H9 (cell line): ENCODE data around the gene SPANXN5. TPM values are rescaled to one million over a fixed set of nuclear protein-coding genes. Genes with fewer than 3 reads are reported as not detected.

Experiments used
- DNase-seq: peaks from one replicate; pipeline ENCODE4 v3.0.0-alpha.2; 2017
- H2AFZ ChIP-seq: one replicate; pipeline ENCODE4 v1.6.1; 2013; ENCODE audit warnings: mild to moderate bottlenecking, low read length, control low read depth, moderate library complexity
- H2AK5ac ChIP-seq: 2 replicates; pipeline ENCODE4 v1.6.1; 2013; ENCODE audit warnings: low read length, control low read depth, mixed read lengths; ENCODE audit not compliant: insufficient read length
- H2BK120ac ChIP-seq: one replicate; pipeline ENCODE4 v1.6.1; 2013; ENCODE audit warnings: low read depth, mild to moderate bottlenecking, low read length, control low read depth, inconsistent platforms; ENCODE audit not compliant: poor library complexity, severe bottlenecking
- H2BK12ac ChIP-seq: 2 replicates; pipeline ENCODE4 v1.6.1; 2013; ENCODE audit warnings: low read length, control low read depth, mixed read lengths, low read depth; ENCODE audit not compliant: insufficient read length
- H2BK15ac ChIP-seq: 2 replicates; pipeline ENCODE4 v1.6.1; 2013; ENCODE audit warnings: low read depth, low read length, control low read depth
- H2BK20ac ChIP-seq: one replicate; pipeline ENCODE4 v1.6.1; 2013; ENCODE audit warnings: low read depth, mild to moderate bottlenecking, low read length, control low read depth, inconsistent platforms; ENCODE audit not compliant: poor library complexity, severe bottlenecking
- H2BK5ac ChIP-seq: 2 replicates; pipeline ENCODE4 v1.6.1; 2013; ENCODE audit warnings: low read length, control low read depth, mixed read lengths; ENCODE audit not compliant: insufficient read length
- H3K14ac ChIP-seq: 2 replicates; pipeline ENCODE4 v1.6.1; 2013; ENCODE audit warnings: low read length, control low read depth; ENCODE audit not compliant: insufficient read depth
- H3K18ac ChIP-seq: 2 replicates; pipeline ENCODE4 v1.6.1; 2013; ENCODE audit warnings: low read depth, mild to moderate bottlenecking, mixed read lengths, low read length, control low read depth; ENCODE audit not compliant: insufficient read length
- H3K23ac ChIP-seq: 2 replicates; pipeline ENCODE4 v1.6.1; 2013; ENCODE audit warnings: low read length, control low read depth, mixed read lengths, low read depth; ENCODE audit not compliant: insufficient read length
- H3K23me2 ChIP-seq: 2 replicates; pipeline ENCODE4 v1.6.1; 2013; ENCODE audit warnings: low read depth, mild to moderate bottlenecking, mixed read lengths, low read length, control low read depth; ENCODE audit not compliant: insufficient read length, poor library complexity, severe bottlenecking
- H3K27ac ChIP-seq: 2 replicates; pipeline ENCODE4 v1.5.1; 2013; ENCODE audit warnings: low read length, control low read depth, mixed read lengths, low read depth; ENCODE audit not compliant: insufficient read length
- H3K27me3 ChIP-seq: 2 replicates; pipeline ENCODE4 v1.6.1; 2013; ENCODE audit warnings: low read length, control low read depth, inconsistent platforms; ENCODE audit not compliant: insufficient read depth
- H3K4ac ChIP-seq: 2 replicates; pipeline ENCODE4 v1.6.1; 2013; ENCODE audit warnings: low read depth, mild to moderate bottlenecking, control low read depth, inconsistent platforms, low read length, moderate library complexity
- H3K4me1 ChIP-seq: 2 replicates; pipeline ENCODE4 v1.6.1; 2013; ENCODE audit warnings: low read length, control low read depth, inconsistent platforms; ENCODE audit not compliant: insufficient read depth
- H3K4me2 ChIP-seq: 2 replicates; pipeline ENCODE4 v1.6.1; 2013; ENCODE audit warnings: low read length, control low read depth, mixed read lengths; ENCODE audit not compliant: insufficient read length, insufficient read depth
- H3K56ac ChIP-seq: 2 replicates; pipeline ENCODE4 v1.6.1; 2013; ENCODE audit warnings: low read depth, mild to moderate bottlenecking, mixed read lengths, low read length, control low read depth; ENCODE audit not compliant: insufficient read length
- H3K79me1 ChIP-seq: 2 replicates; pipeline ENCODE4 v1.6.1; 2013; ENCODE audit warnings: low read depth, mild to moderate bottlenecking, moderate library complexity, low read length, control low read depth, inconsistent platforms; ENCODE audit not compliant: insufficient read depth, poor library complexity, severe bottlenecking
- H3K79me2 ChIP-seq: 2 replicates; pipeline ENCODE4 v1.6.1; 2013; ENCODE audit warnings: low read length, control low read depth, inconsistent platforms; ENCODE audit not compliant: insufficient read depth
- H3K9ac ChIP-seq: 2 replicates; pipeline ENCODE4 v1.6.1; 2013; ENCODE audit warnings: low read length, control low read depth, mixed read lengths; ENCODE audit not compliant: insufficient read length; ENCODE audit errors: extremely low read depth
- H3K9me3 ChIP-seq: one replicate; pipeline ENCODE4 v1.6.1; 2013; ENCODE audit warnings: low read depth, low read length, inconsistent platforms; ENCODE audit not compliant: control insufficient read depth
- H3T11ph ChIP-seq: one replicate; pipeline ENCODE4 v1.6.1; 2013; ENCODE audit warnings: mild to moderate bottlenecking, low read length, control low read depth, inconsistent platforms
- H4K20me1 ChIP-seq: one replicate; pipeline ENCODE4 v1.6.1; 2013; ENCODE audit not compliant: control insufficient read depth, insufficient read length, insufficient read depth
- H4K5ac ChIP-seq: 2 replicates; pipeline ENCODE4 v1.6.1; 2013; ENCODE audit warnings: low read depth, mild to moderate bottlenecking, mixed read lengths, low read length, control low read depth; ENCODE audit not compliant: insufficient read length
- H4K8ac ChIP-seq: replicated peaks from 2 replicates; pipeline ENCODE4 v1.6.1; 2013; ENCODE audit warnings: low read length, control low read depth, mixed read lengths, low read depth; ENCODE audit not compliant: insufficient read length
- H4K91ac ChIP-seq: 2 replicates; pipeline ENCODE4 v1.6.1; 2013; ENCODE audit warnings: low read depth, mild to moderate bottlenecking, moderate library complexity, mixed read lengths, low read length, control low read depth; ENCODE audit not compliant: insufficient read length
- H3K27ac Mint-ChIP-seq, 3 experiments: 2 replicates in 2 of 3; 3 replicates in 1 of 3; pipeline ENCODE4 v1.8.0; 2020 to 2021; ENCODE audit warnings: mixed read lengths in 3 of 3, mild to moderate bottlenecking in 1 of 3, moderate library complexity in 1 of 3
- H3K27me3 Mint-ChIP-seq: 2 replicates; pipeline ENCODE4 v1.8.0; 2021; ENCODE audit warnings: low read depth, mild to moderate bottlenecking, moderate library complexity, mixed read lengths
- H3K36me3 Mint-ChIP-seq, 3 experiments: 2 replicates in 2 of 3; 3 replicates in 1 of 3; pipeline ENCODE4 v1.8.0; 2020 to 2021; ENCODE audit warnings: low read depth in 3 of 3, mixed read lengths in 3 of 3; ENCODE audit not compliant: insufficient read depth in 1 of 3
- H3K4me1 Mint-ChIP-seq, 2 experiments: 2 replicates each; pipeline ENCODE4 v1.8.0; 2020; ENCODE audit warnings: mixed read lengths in 2 of 2
- H3K4me3 Mint-ChIP-seq, 2 experiments: 2 replicates in 1 of 2; 3 replicates in 1 of 2; pipeline ENCODE4 v1.8.0; 2020 to 2021; ENCODE audit warnings: mild to moderate bottlenecking in 2 of 2, mixed read lengths in 2 of 2, moderate library complexity in 1 of 2
- H3K9me3 Mint-ChIP-seq, 2 experiments: 2 replicates in 1 of 2; 3 replicates in 1 of 2; pipeline ENCODE4 v1.8.0; 2020; ENCODE audit warnings: mild to moderate bottlenecking in 2 of 2, mixed read lengths in 2 of 2, moderate library complexity in 1 of 2
- WGBS: extraction: QIAGEN DNeasy Blood & Tissue Kit; methylation state at CpG from one replicate; pipeline ENCODE4 v1.1.7; 2013; ENCODE audit warnings: missing lambda C conversion rate, low lambda C conversion rate, mixed read lengths; ENCODE audit not compliant: insufficient read length; ENCODE audit errors: extremely low coverage; 5-methylcytosine and 5-hydroxymethylcytosine counted together
- total RNA-seq: library from RNA; stranded (reverse); gene quantifications from 2 replicates; pipeline ENCODE4 v1.2.1, GENCODE V29; 2021
- TF ChIP-seq, protein P1 (sequence below): fragments of 200-600 bp; sonication (generic); conservative IDR thresholded peaks from 3 replicates; pipeline ENCODE4 v1.8.0; 2021; ENCODE audit warnings: antibody characterized with exemption, mild to moderate bottlenecking

The SPANXN5 gene
- total RNA-seq, 1 experiment from 2014 or later: not detected

DNA sequence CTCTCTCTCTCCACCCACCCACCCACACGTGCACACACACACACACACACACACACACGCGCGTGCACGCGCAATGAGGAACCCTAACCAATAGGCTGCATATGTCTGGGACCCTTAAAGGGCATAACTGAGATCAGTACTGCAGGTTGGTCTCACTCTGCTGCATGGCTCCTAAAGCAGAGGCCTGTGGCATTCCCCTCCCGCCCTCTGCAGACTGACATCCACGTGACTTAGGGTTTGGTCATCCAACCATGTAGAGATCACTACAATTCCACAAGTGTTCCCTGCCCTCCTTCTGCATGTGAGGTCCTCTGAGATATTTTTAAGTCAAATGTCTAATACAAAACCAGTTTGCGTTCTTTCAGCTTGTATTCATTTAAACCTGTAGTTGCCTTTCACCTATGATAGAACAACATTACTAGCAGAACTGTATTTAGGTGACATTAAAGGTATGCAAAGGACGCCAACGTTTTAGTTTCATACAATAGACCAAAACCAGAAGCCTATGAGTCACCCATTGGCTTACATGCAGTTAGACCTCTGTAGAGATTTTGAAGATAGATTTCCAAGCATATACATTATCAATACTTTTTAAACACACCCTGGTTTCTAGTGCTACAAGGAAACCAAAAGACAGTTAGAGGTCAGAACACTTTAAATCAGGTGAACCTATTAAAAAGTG is 24.0 kb upstream of the SPANXN5 start:
- no peak overlapping the region for H2AK5ac ChIP-seq
- Mint-ChIP-seq H3K4me1 (no peaks in the 10 kb centered on the region), H3K27ac (no peak overlapping the region), H3K9me3 (peaks cover 47 to 66% of the 10 kb centered on the region in 2 experiments), H3K36me3 (peaks cover 0 to 6% (median 5%) of the 10 kb centered on the region in 3 experiments; a peak in 1 of 7 replicates), H3K27me3 (peaks cover 13% of the 10 kb centered on the region), H3K4me3 (no peak overlapping the region)
- H2BK12ac ChIP-seq: no peak overlapping the region
- H3K9me3 ChIP-seq: peaks cover 28% of the 10 kb centered on the region
- no peaks in the 10 kb centered on the region for H3K27me3 ChIP-seq
- no peak overlapping the region for H3K18ac ChIP-seq
- H3T11ph ChIP-seq: no peak overlapping the region
- TF ChIP-seq, protein P1, sequence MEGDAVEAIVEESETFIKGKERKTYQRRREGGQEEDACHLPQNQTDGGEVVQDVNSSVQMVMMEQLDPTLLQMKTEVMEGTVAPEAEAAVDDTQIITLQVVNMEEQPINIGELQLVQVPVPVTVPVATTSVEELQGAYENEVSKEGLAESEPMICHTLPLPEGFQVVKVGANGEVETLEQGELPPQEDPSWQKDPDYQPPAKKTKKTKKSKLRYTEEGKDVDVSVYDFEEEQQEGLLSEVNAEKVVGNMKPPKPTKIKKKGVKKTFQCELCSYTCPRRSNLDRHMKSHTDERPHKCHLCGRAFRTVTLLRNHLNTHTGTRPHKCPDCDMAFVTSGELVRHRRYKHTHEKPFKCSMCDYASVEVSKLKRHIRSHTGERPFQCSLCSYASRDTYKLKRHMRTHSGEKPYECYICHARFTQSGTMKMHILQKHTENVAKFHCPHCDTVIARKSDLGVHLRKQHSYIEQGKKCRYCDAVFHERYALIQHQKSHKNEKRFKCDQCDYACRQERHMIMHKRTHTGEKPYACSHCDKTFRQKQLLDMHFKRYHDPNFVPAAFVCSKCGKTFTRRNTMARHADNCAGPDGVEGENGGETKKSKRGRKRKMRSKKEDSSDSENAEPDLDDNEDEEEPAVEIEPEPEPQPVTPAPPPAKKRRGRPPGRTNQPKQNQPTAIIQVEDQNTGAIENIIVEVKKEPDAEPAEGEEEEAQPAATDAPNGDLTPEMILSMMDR: no peak
- no peak for DNase-seq
- H3K4ac ChIP-seq: no peak overlapping the region
- no peak overlapping the region for H3K9ac ChIP-seq
- H3K79me2 ChIP-seq: no peaks in the 10 kb centered on the region
- WGBS: no CpG with 5 or more reads among the region's 11 CpGs
- no peak overlapping the region for H3K56ac ChIP-seq
- H3K27ac ChIP-seq: no peak overlapping the region
- no peak overlapping the region for H2BK5ac ChIP-seq
- H2BK15ac ChIP-seq: no peak overlapping the region; the same call in 1 of the 2 replicates
- H3K23ac ChIP-seq: no peak overlapping the region
- H4K5ac ChIP-seq: no peak overlapping the region
- no peak overlapping the region for H3K4me2 ChIP-seq
- H3K79me1 ChIP-seq: no peaks in the 10 kb centered on the region
- H3K23me2 ChIP-seq: no peaks in the 10 kb centered on the region
- no peaks in the 10 kb centered on the region for H3K4me1 ChIP-seq
- no peak overlapping the region for H2AFZ ChIP-seq
- H2BK120ac ChIP-seq: no peak overlapping the region
- no peak overlapping the region for H4K91ac ChIP-seq
- H3K14ac ChIP-seq: no peak overlapping the region
- H2BK20ac ChIP-seq: no peak overlapping the region
- H4K8ac ChIP-seq: no peak overlapping the region
- H4K20me1 ChIP-seq: no peaks in the 10 kb centered on the region
